Mesodermal cell (in vitro differentiated cells): ENCODE measurements around the gene MCM3.

Source experiments
- H3K27ac ChIP-seq: 2 replicates; pipeline ENCODE4 v1.7.0; 2013; ENCODE audit warnings: mild to moderate bottlenecking, low read depth, low read length, moderate library complexity; ENCODE audit not compliant: severe bottlenecking
- H3K36me3 ChIP-seq: 2 replicates; pipeline ENCODE4 v1.7.1; 2013; ENCODE audit warnings: mild to moderate bottlenecking, low read length, moderate library complexity; ENCODE audit not compliant: control insufficient read depth, insufficient read depth
- H3K4me1 ChIP-seq: one replicate; pipeline ENCODE4 v1.7.1; 2013; ENCODE audit warnings: mild to moderate bottlenecking, low read length; ENCODE audit not compliant: insufficient read depth, control insufficient read depth, poor library complexity, severe bottlenecking
- H3K4me3 ChIP-seq: 2 replicates; pipeline ENCODE4 v1.7.0; 2013; ENCODE audit warnings: low read length, control low read depth, mild to moderate bottlenecking; ENCODE audit not compliant: insufficient read depth, poor library complexity, severe bottlenecking; ENCODE audit errors: extremely low read depth
- H3K9me3 ChIP-seq: 2 replicates; pipeline ENCODE4 v1.7.1; 2013; ENCODE audit warnings: mild to moderate bottlenecking, low read length, moderate library complexity; ENCODE audit not compliant: control insufficient read depth
- WGBS, 2 experiments: methylation state at CpG; one replicate each; pipeline ENCODE4 v1.1.5; 2013; ENCODE audit warnings: missing lambda C conversion rate in 2 of 2; ENCODE audit not compliant: insufficient coverage in 2 of 2; 5-methylcytosine and 5-hydroxymethylcytosine counted together

Gene MCM3

GRCh38 chr6:52276130-52276529 is 8.4 kb downstream of the MCM3 start:
- H3K27ac ChIP-seq, result no peak overlapping the region
- H3K4me3 ChIP-seq, result no peak overlapping the region
- WGBS, 2 experiments, result 97 to 99% methylated on average over 10 of the region's 10 CpGs
- H3K36me3 ChIP-seq, result peaks cover 97% of the 10 kb centered on the region
- H3K4me1 ChIP-seq, result no peaks in the 10 kb centered on the region
- no peaks in the 10 kb centered on the region for H3K9me3 ChIP-seq

- 93 to 99% methylated on average over 6 to 7 of the region's 9 CpGs for WGBS, 2 experiments
- Histone ChIP-seq H3K9me3 (no peaks in the 10 kb centered on the region), H3K4me3 (no peak overlapping the region), H3K36me3 (peaks cover 97% of the 10 kb centered on the region), H3K27ac (no peak overlapping the region), H3K4me1 (no peaks in the 10 kb centered on the region)
These were observed 12.6 kb downstream of the MCM3 start for GRCh38 chr6:52271852-52272460.

- Histone ChIP-seq H3K4me3 (no peak overlapping the region), H3K4me1 (no peaks in the 10 kb centered on the region), H3K27ac (no peak overlapping the region), H3K9me3 (no peaks in the 10 kb centered on the region), H3K36me3 (peaks cover 81% of the 10 kb centered on the region)
- 40% methylated on average over 2 of the region's 11 CpGs; no CpG with 5 or more reads in 1 of the 2 experiments for WGBS, 2 experiments
These were observed 20.6 kb downstream of the MCM3 start for GRCh38 chr6:52263709-52264540.

GRCh38 chr6:52262620-52263344 is 21.8 kb downstream of the MCM3 start:
- H3K27ac ChIP-seq, result no peak overlapping the region
- H3K4me1 ChIP-seq, result no peaks in the 10 kb centered on the region
- no peak overlapping the region for H3K4me3 ChIP-seq
- H3K36me3 ChIP-seq, result peaks cover 69% of the 10 kb centered on the region
- no peaks in the 10 kb centered on the region for H3K9me3 ChIP-seq
- WGBS, 2 experiments, result 90 to 93% methylated on average over 9 of the region's 9 CpGs

- Histone ChIP-seq H3K4me3 (no peak overlapping the region), H3K27ac (no peak overlapping the region), H3K4me1 (no peaks in the 10 kb centered on the region), H3K9me3 (no peaks in the 10 kb centered on the region), H3K36me3 (peaks cover 55% of the 10 kb centered on the region)
- 89 to 98% methylated on average over 5 of the region's 6 CpGs for WGBS, 2 experiments
These were observed 23.3 kb downstream of the MCM3 start for GRCh38 chr6:52261229-52261628.

- peaks cover 49% of the 10 kb centered on the region for H3K36me3 ChIP-seq
- H3K4me1 ChIP-seq, result no peaks in the 10 kb centered on the region
- WGBS, 2 experiments, result no CpG with 5 or more reads among the region's 3 CpGs
These were observed 23.9 kb downstream of the MCM3 start for GRCh38 chr6:52260634-52261033.

GRCh38 chr6:52255434-52255833 is 29.1 kb downstream of the MCM3 start:
- Histone ChIP-seq H3K27ac (no peak overlapping the region), H3K4me1 (no peaks in the 10 kb centered on the region), H3K36me3 (no peaks in the 10 kb centered on the region), H3K4me3 (no peak overlapping the region), H3K9me3 (no peaks in the 10 kb centered on the region)
- whole genome bisulfite sequencing, 2 experiments, result 90 to 94% methylated on average over 2 of the region's 2 CpGs

More at GRCh38 chr6:52260634-52261033, 23.9 kb downstream of the MCM3 start:
- H3K4me3 ChIP-seq, result no peak overlapping the region
- H3K27ac ChIP-seq, result no peak overlapping the region
- H3K9me3 ChIP-seq, result no peaks in the 10 kb centered on the region

GRCh38 chr6:52254731-52255378 is 29.7 kb downstream of the MCM3 start:
- Histone ChIP-seq H3K9me3 (no peaks in the 10 kb centered on the region), H3K27ac (no peak overlapping the region), H3K36me3 (no peaks in the 10 kb centered on the region), H3K4me3 (no peak overlapping the region), H3K4me1 (no peaks in the 10 kb centered on the region)
- WGBS, 2 experiments, result 80 to 91% methylated on average over 1 of the region's 8 CpGs

- 80 to 85% methylated on average over 5 to 9 of the region's 9 CpGs for WGBS, 2 experiments
- no peaks in the 10 kb centered on the region for H3K4me1 ChIP-seq
- no peak overlapping the region for H3K4me3 ChIP-seq
- no peaks in the 10 kb centered on the region for H3K9me3 ChIP-seq
- H3K27ac ChIP-seq, result no peak overlapping the region
- no peaks in the 10 kb centered on the region for H3K36me3 ChIP-seq
These were observed 31.0 kb downstream of the MCM3 start for GRCh38 chr6:52253494-52253893.

GRCh38 chr6:52251113-52251512 is 33.4 kb downstream of the MCM3 start:
- Histone ChIP-seq H3K4me3 (no peak overlapping the region), H3K27ac (no peak overlapping the region), H3K9me3 (peaks cover 4% of the 10 kb centered on the region), H3K36me3 (no peaks in the 10 kb centered on the region), H3K4me1 (no peaks in the 10 kb centered on the region)
